Pancreas (tissue), 10 donors: ENCODE data around the gene OSBPL3. TPM values are rescaled to one million over a fixed set of nuclear protein-coding genes. Genes with fewer than 3 reads are reported as not detected.

Experiments used
- ATAC-seq, 4 donors: fragments of 200-7000 bp; cut with Tn5 transposase; one replicate each; pipeline versions ENCODE4 v1.8.0 to v1.9.1; 2020; ENCODE audit warnings: mild to moderate bottlenecking in 4 of 4, moderate library complexity in 4 of 4
- DNase-seq, 6 donors: peaks; one replicate each; pipeline ENCODE4 v3.0.0-alpha.2; 2020
- FAIRE-seq: peaks from 2 replicates; lab custom pipeline; 2012; peaks lifted over from hg19 to GRCh38; lab: Jason Lieb, UNC
- H3K27ac ChIP-seq, 4 donors: fragments of 200-600 bp; sonication (generic); 1 replicate in 3 of 4; 2 replicates in 1 of 4; pipeline versions ENCODE4 v1.5.0 to v1.8.0; 2020
- H3K27me3 ChIP-seq, 4 donors: fragments of 200-600 bp; one replicate each; pipeline ENCODE4 v1.8.0; 2021
- H3K36me3 ChIP-seq, 3 donors: fragments of 200-600 bp; sonication (generic) in 1 of 3; one replicate each; pipeline versions ENCODE4 v1.5.0 to v1.8.0; 2020 to 2021
- H3K4me1 ChIP-seq, 3 donors: fragments of 200-600 bp; one replicate each; pipeline ENCODE4 v1.8.0; 2021
- H3K4me3 ChIP-seq, 4 donors: fragments of 200-600 bp; sonication (generic) in 2 of 4; one replicate each; pipeline versions ENCODE4 v1.5.0 to v1.8.0; 2020 to 2021
- H3K9me3 ChIP-seq, 4 donors: fragments of 200-600 bp; one replicate each; pipeline ENCODE4 v1.8.0; 2021
- CTCF ChIP-seq, 4 donors: fragments of 200-600 bp; sonication (generic) in 3 of 4; IDR thresholded peaks; one replicate each; pipeline versions ENCODE4 v1.5.0 to v1.8.0; 2021; ENCODE audit warnings: antibody characterized with exemption in 4 of 4
- WGBS, 2 donors: extraction: QIAGEN DNeasy Blood & Tissue Kit; methylation state at CpG; one replicate each; pipeline ENCODE4 v1.1.7; 2013; 5-methylcytosine and 5-hydroxymethylcytosine counted together
- intact Hi-C, 3 donors: fragments of 100-400 bp; cut with DNase I; formaldehyde crosslinking; loops; one replicate each; pipeline versions ENCODE4 v1.11.1 to v1.14.2; 2022
- polyA plus RNA-seq, 2 donors: library from polyadenylated mRNA; stranded (reverse); fragments of 200-250 nt; gene quantifications; one replicate each; pipeline ENCODE4 v1.2.3, GENCODE V29; 2013
- total RNA-seq, 6 donors: library from RNA; stranded (reverse); fragmentation: NEBNext Ultra II Directional in 4 of 6; extraction: Animal tissue kit (Norgen Biotek cat#: 25700) in 4 of 6; gene quantifications; one replicate each; pipeline versions ENCODE4 v1.2.1 to v1.2.4, GENCODE V29; 2021 to 2023
- donor health status: healthy with polysubstance abuse.
- donor health status: DM: no; HTN: no; CAD: no; lungs with moderate emphysema.
- donor health status: DM: no; HTN: no; CAD: no.
- donor health status: control.
- donor health status: control.
- donor health status: Bipolar disorder and iron deficiency.
- donor health status: DM: yes; HTN: yes; CAD: no.
- donor health status: DM: no; HTN: no; CAD: no.
- donor health status: DM: no; HTN: no; CAD: no.
- donor health status: DM: yes; HTN: yes; CAD: no.

The OSBPL3 gene
- total and polyA plus RNA-seq, 8 donors = 1.5 to 9.5 (median 3.9) TPM

- Histone ChIP-seq H3K27ac (no peak overlapping the region), H3K9me3 (no peaks in the 10 kb centered on the region), H3K36me3 (no peaks in the 10 kb centered on the region), H3K4me1 (no peaks in the 10 kb centered on the region), H3K4me3 (no peak overlapping the region), H3K27me3 (no peaks in the 10 kb centered on the region)
- FAIRE-seq (no peak), ATAC-seq (no peak), DNase-seq (no peak)
- intact Hi-C loops = no loop called here
- TF ChIP-seq CTCF (IDR thresholded peaks at IDR 0.05) = no peak
- WGBS, 2 donors = 75 to 92% methylated on average over 3 of the region's 3 CpGs
These were observed 4.8 kb downstream of the OSBPL3 start for GRCh38 chr7:24975172-24975571.

GRCh38 chr7:24974026-24974832, 5.7 kb downstream of the OSBPL3 start:
- Histone ChIP-seq H3K9me3 (no peaks in the 10 kb centered on the region), H3K4me3 (no peak overlapping the region), H3K36me3 (no peaks in the 10 kb centered on the region), H3K4me1 (no peaks in the 10 kb centered on the region), H3K27me3 (no peaks in the 10 kb centered on the region), H3K27ac (no peak overlapping the region)
- FAIRE-seq = no peak
- no peak for DNase-seq
- intact Hi-C loops = no loop called here
- no peak for TF ChIP-seq CTCF (IDR thresholded peaks at IDR 0.05)
- ATAC-seq = no peak
- 84 to 92% methylated on average over 15 of the region's 15 CpGs for WGBS, 2 donors

- Histone ChIP-seq H3K9me3 (no peaks in the 10 kb centered on the region), H3K4me1 (no peaks in the 10 kb centered on the region), H3K4me3 (no peak overlapping the region), H3K27ac (no peak overlapping the region), H3K27me3 (no peaks in the 10 kb centered on the region), H3K36me3 (no peaks in the 10 kb centered on the region)
- FAIRE-seq (no peak), DNase-seq (no peak), ATAC-seq (no peak)
- intact Hi-C loops = no loop called here
- TF ChIP-seq CTCF (IDR thresholded peaks at IDR 0.05) = no peak
These were observed 7.0 kb downstream of the OSBPL3 start for GRCh38 chr7:24972991-24973390.

- no peaks in the 10 kb centered on the region for H3K4me1 ChIP-seq
- H3K36me3 ChIP-seq = no peaks in the 10 kb centered on the region
- H3K9me3 ChIP-seq = no peaks in the 10 kb centered on the region
- H3K27ac ChIP-seq = no peak overlapping the region
- ATAC-seq = no peak
- no peaks in the 10 kb centered on the region for H3K27me3 ChIP-seq
- H3K4me3 ChIP-seq = no peak overlapping the region
- 74 to 87% methylated on average over 1 of the region's 1 CpG for WGBS, 2 donors
- no peak for DNase-seq
- intact Hi-C loops = no loop called here
- TF ChIP-seq CTCF (IDR thresholded peaks at IDR 0.05) = no peak
- no peak for FAIRE-seq
These were observed 7.9 kb downstream of the OSBPL3 start for GRCh38 chr7:24972166-24972477.
